Astrocyte of the cerebellum (primary cell): ENCODE measurements around the gene KRT84.

ENCODE experiments used
- DNase-seq: peaks from one replicate; pipeline ENCODE4 v3.0.0-alpha.2; 2011; ENCODE audit warnings: low read depth
- H3K4me3 ChIP-seq: 2 replicates; pipeline ENCODE4 v1.5.1; 2011; ENCODE audit warnings: mild to moderate bottlenecking, low read depth, low read length, moderate library complexity
- CTCF ChIP-seq: IDR thresholded peaks from 2 replicates; pipeline ENCODE4 v1.5.1; 2012; ENCODE audit warnings: low read length, low read depth, moderate library complexity, mild to moderate bottlenecking; ENCODE audit errors: missing control alignments
- in situ Hi-C: cut with HindIII; loops from 2 replicates; pipeline ENCODE4 v1.10.0; 2017; ENCODE audit warnings: low sequenced_read_pairs

KRT84 gene

DNA sequence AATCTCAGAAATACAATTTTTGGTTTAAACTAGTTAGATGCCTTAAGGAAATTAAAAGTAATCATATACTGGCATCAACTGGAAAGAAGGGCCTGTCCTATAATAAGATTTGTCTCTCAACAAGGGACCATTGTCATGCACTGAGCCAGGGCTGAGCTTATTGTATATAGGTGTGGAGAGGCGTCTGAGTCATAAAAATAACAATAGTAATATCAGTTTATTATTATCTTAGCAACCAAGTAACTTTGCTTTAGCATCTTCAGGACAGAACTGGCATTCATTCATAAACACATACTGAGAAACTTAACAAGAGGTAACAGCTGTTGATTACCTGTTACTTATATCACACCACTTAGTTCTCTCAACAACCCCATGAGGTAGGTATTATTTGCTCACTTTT is 41.6 kb upstream of the KRT84 start:
- no peak for DNase-seq
- no peak for TF ChIP-seq CTCF
- no peak overlapping the region for H3K4me3 ChIP-seq
- in situ Hi-C loops = no loop called here

DNA sequence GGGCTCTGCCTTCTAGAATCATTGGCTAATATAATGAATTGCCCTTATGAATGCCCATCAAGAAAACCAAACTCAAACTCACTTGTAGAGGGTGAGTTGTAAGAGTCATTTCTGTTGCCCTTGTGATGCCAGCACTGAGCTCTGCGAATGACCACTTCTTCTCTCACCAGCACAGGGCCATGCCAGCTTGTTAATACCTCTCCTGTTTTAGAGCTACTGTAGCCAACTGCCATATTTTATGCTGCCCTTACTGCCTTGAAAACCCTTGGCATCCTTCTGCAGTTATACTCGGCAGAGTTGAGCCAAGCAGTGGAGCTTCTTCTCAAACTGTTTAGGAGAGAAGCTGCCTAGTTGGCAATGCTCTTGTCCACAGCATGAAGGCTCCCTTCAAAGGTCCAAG is 40.6 kb upstream of the KRT84 start:
- no peak for DNase-seq
- H3K4me3 ChIP-seq = no peak overlapping the region
- TF ChIP-seq CTCF = no peak
- in situ Hi-C loops = no loop called here

DNA sequence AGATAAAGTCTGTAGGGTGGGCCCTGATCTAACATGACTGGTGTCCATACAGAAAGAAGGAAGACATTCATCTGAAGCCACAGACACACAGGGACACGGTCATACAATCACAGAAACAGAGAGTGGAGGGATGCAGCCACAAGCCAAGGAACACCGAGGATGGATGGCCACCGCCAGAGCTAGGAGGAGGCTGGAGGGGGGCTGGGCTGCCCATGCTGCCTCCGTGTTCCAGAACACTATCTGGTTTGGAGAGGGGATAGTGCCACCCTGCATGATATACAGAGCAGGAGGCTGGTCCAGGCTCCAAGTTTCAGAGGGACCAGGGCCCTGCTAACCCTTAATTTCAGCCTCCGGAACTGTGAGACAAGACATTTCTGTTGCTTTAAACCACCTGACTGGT is 40.0 kb upstream of the KRT84 start:
- no peak for TF ChIP-seq CTCF
- H3K4me3 ChIP-seq = no peak overlapping the region
- in situ Hi-C loops = no loop called here
- no peak for DNase-seq

DNA sequence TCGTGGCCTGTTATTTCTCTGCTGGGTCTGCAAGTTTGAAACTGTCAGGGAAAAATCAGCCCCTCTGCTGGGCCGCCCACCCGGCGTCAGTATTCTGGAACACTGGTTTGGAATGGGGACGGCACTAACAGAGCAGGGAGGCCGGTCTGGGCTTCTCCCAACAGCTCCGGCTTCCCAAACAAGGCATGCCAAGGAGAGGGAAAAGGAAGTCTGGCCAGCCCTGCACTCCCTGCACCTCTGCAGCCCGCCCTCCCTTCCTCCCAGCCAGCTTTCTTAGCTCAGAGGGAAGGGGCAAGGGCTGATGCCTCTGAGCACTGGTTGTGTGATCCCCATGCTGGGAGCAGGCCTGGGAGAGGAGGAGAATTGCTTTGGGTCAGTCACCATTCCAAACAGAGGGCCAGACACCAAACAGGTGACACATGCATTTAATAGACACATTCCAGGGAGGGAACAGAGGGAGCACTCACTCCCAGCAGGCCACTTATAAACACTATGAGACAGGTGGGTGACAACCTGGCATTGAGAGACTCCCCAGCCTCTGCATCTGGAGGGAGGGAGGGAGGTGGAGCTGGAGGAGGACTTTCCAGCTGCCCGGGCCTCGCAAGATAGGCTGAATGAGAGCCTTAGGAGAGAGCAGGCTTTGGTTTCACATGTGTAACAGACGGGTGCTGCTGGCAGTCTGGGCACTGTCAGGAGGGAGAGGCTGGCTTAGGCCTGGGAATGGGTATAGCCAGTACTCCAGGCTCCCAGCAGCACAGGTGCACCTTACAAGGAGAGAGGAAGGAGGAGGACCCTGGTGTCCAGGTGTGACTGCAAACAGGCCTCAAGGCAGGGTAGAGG is 38.4 kb upstream of the KRT84 start:
- no peak for DNase-seq
- no peak for TF ChIP-seq CTCF
- in situ Hi-C loops = no loop called here
- no peak overlapping the region for H3K4me3 ChIP-seq

GRCh38 chr12:52423035-52423434 is 37.6 kb upstream of the KRT84 start:
- in situ Hi-C loops = no loop called here
- H3K4me3 ChIP-seq = no peak overlapping the region
- no peak for TF ChIP-seq CTCF
- DNase-seq = no peak

GRCh38 chr12:52419656-52420055 is 34.2 kb upstream of the KRT84 start:
- TF ChIP-seq CTCF = no peak
- in situ Hi-C loops = no loop called here
- no peak for DNase-seq
- no peak overlapping the region for H3K4me3 ChIP-seq
